HCT116 (cell line): ENCODE data around the gene UBE2E2. TPM values are rescaled to one million over a fixed set of nuclear protein-coding genes. Genes with fewer than 3 reads are reported as not detected.

Experiments
- ATAC-seq: fragments of 200-7000 bp; cut with Tn5 transposase; 2 replicates; pipeline ENCODE4 v1.9.1; 2020; ENCODE audit warnings: mild to moderate bottlenecking, moderate library complexity
- BruUV-seq: library from RNA; stranded (reverse); fragments of 400-500 nt; replicated peaks from 2 replicates; lab custom pipeline; 2021; lab: Mats Ljungman, UMichigan
- CTCF ChIA-PET: fragments of 300-600 bp; sonication (Branson Sonifier 250); formaldehyde crosslinking; loops from one replicate; lab custom pipeline; 2021; ENCODE audit warnings: antibody characterized with exemption; lab: Charles Lee
- POLR2A ChIA-PET: fragments of 300-600, 350-600 bp; sonication (Branson Sonifier 250); formaldehyde crosslinking; loops from one replicate; lab custom pipeline; 2021; ENCODE audit warnings: antibody characterized with exemption; lab: Charles Lee
- RAD21 ChIA-PET, 2 experiments: fragments of 300-600 bp; sonication (Branson Sonifier 250); formaldehyde crosslinking; loops; one replicate each; lab custom pipeline; 2023; ENCODE audit warnings: low total read pairs in 2 of 2; ENCODE audit not compliant: uncharacterized antibody in 2 of 2, unreplicated experiment in 2 of 2, low non-redundant PET in 1 of 2; lab: Charles Lee
- DNase-seq: peaks from one replicate; pipeline ENCODE4 v3.0.0-alpha.2; 2010; ENCODE audit warnings: low read depth, low spot score
- H2AFZ ChIP-seq: fragments of 200-600 bp; shearing (Covaris generic), sonication (generic); 2 replicates; pipeline ENCODE4 v1.6.1; 2017; ENCODE audit warnings: low read depth, mixed run types, mixed read lengths, antibody characterized with exemption, low read length; ENCODE audit not compliant: poor library complexity, severe bottlenecking
- H3K27ac ChIP-seq: 2 replicates; pipeline ENCODE4 v1.5.1; 2012; ENCODE audit warnings: low read depth, low read length
- H3K27me3 ChIP-seq: fragments of 200-600 bp; sonication (generic); 2 replicates; pipeline ENCODE4 v1.6.1; 2016; ENCODE audit warnings: mixed run types, low read length, mixed read lengths; ENCODE audit not compliant: insufficient read depth
- H3K36me3 ChIP-seq, 2 experiments: fragments of 200-500 bp in 1 of 2; fragments of 200-600 bp in 1 of 2; sonication (Bioruptor generic) in 1 of 2; sonication (generic) in 1 of 2; 2 replicates each; pipeline versions ENCODE4 v1.5.1 to v1.6.1; 2014 to 2016; ENCODE audit warnings: low read length in 2 of 2, inconsistent platforms in 1 of 2, mixed read lengths in 1 of 2, mixed run types in 1 of 2; ENCODE audit not compliant: insufficient read depth in 2 of 2, control insufficient read depth in 1 of 2
- H3K4me1 ChIP-seq, 2 experiments: fragments of 200-600 bp in 1 of 2; sonication (generic) in 1 of 2; 2 replicates each; pipeline versions ENCODE4 v1.5.1 to v1.6.1; 2012 to 2017; ENCODE audit warnings: low read length in 2 of 2, inconsistent platforms in 1 of 2, mild to moderate bottlenecking in 1 of 2, mixed read lengths in 1 of 2, mixed run types in 1 of 2, moderate library complexity in 1 of 2; ENCODE audit not compliant: insufficient read depth in 2 of 2, control insufficient read depth in 1 of 2
- H3K4me2 ChIP-seq: fragments of 200-600 bp; sonication (generic); 2 replicates; pipeline ENCODE4 v1.6.1; 2017; ENCODE audit warnings: mixed run types, low read length, mixed read lengths
- H3K4me3 ChIP-seq, 2 experiments: fragments of 200-600 bp in 1 of 2; sonication (generic) in 1 of 2; replicated peaks in 1 of 2; 2 replicates each; pipeline ENCODE4 v1.5.1; 2011 to 2016; ENCODE audit warnings: low read length in 2 of 2, control low read depth in 1 of 2, low read depth in 1 of 2, mild to moderate bottlenecking in 1 of 2, mixed read lengths in 1 of 2, mixed run types in 1 of 2
- H3K79me2 ChIP-seq: fragments of 200-600 bp; sonication (generic); 2 replicates; pipeline ENCODE4 v1.6.1; 2017; ENCODE audit warnings: mild to moderate bottlenecking, mixed run types, low read length, moderate library complexity, mixed read lengths; ENCODE audit not compliant: insufficient read depth
- H3K9ac ChIP-seq: fragments of 200-600 bp; sonication (generic); 2 replicates; pipeline ENCODE4 v1.6.1; 2016; ENCODE audit warnings: low read length, mixed read lengths
- H3K9me2 ChIP-seq: fragments of 200-600 bp; sonication (generic), shearing (Covaris generic); 2 replicates; pipeline ENCODE4 v1.6.1; 2017; ENCODE audit warnings: mixed run types, mild to moderate bottlenecking, moderate library complexity; ENCODE audit not compliant: insufficient read depth
- H3K9me3 ChIP-seq, 2 experiments: fragments of 200-500 bp in 1 of 2; fragments of 200-600 bp in 1 of 2; sonication (Bioruptor generic) in 1 of 2; sonication (generic) in 1 of 2; 2 replicates each; pipeline ENCODE4 v1.6.1; 2014 to 2017; ENCODE audit warnings: low read length in 2 of 2, mixed read lengths in 2 of 2, inconsistent platforms in 1 of 2, low read depth in 1 of 2, mild to moderate bottlenecking in 1 of 2, mixed run types in 1 of 2, moderate library complexity in 1 of 2; ENCODE audit not compliant: control insufficient read depth in 1 of 2, insufficient read depth in 1 of 2
- H4K20me1 ChIP-seq: fragments of 200-600 bp; sonication (generic), shearing (Covaris generic); 2 replicates; pipeline ENCODE4 v1.6.1; 2017; ENCODE audit warnings: mixed run types, mild to moderate bottlenecking, moderate library complexity; ENCODE audit not compliant: insufficient read depth
- EGR1 ChIP-seq: IDR thresholded peaks from 2 replicates; pipeline ENCODE4 v1.6.1; 2012; ENCODE audit warnings: low read depth
- ELF1 ChIP-seq: IDR thresholded peaks from 2 replicates; pipeline ENCODE4 v1.6.1; 2012; ENCODE audit warnings: low read depth, borderline replicate concordance
- EZH2 ChIP-seq: fragments of 200-600 bp; sonication (generic); IDR thresholded peaks from 2 replicates; pipeline ENCODE4 v1.6.1; 2017; ENCODE audit warnings: antibody characterized with exemption, mixed run types
- JUND ChIP-seq: IDR thresholded peaks from 2 replicates; pipeline ENCODE4 v1.6.1; 2012
- POLR2A ChIP-seq: IDR thresholded peaks from 2 replicates; pipeline ENCODE4 v1.7.0; 2011; ENCODE audit warnings: borderline replicate concordance; ENCODE audit not compliant: insufficient read depth, insufficient read length; ENCODE audit errors: extremely low read depth
- POLR2AphosphoS5 ChIP-seq: IDR thresholded peaks from 2 replicates; pipeline ENCODE4 v1.6.1; 2011; ENCODE audit warnings: mild to moderate bottlenecking, low read depth, low read length, moderate library complexity
- RAD21 ChIP-seq: IDR thresholded peaks from 2 replicates; pipeline ENCODE4 v1.6.1; 2012; ENCODE audit warnings: low read depth, mild to moderate bottlenecking
- SIN3A ChIP-seq: IDR thresholded peaks from 2 replicates; pipeline ENCODE4 v1.6.1; 2012; ENCODE audit warnings: low read depth
- SRF ChIP-seq: IDR thresholded peaks from 2 replicates; pipeline ENCODE4 v1.6.1; 2012; ENCODE audit warnings: low read depth
- ZBTB33 ChIP-seq: IDR thresholded peaks from 2 replicates; pipeline ENCODE4 v1.6.1; 2011; ENCODE audit warnings: mild to moderate bottlenecking, low read length, moderate library complexity; ENCODE audit not compliant: insufficient replicate concordance; ENCODE audit errors: extremely low read depth
- ZFX ChIP-seq: fragments of 450-650 bp; IDR thresholded peaks from 2 replicates; pipeline ENCODE4 v1.6.1; 2017
- ZNF274 ChIP-seq: fragments of 200-500 bp; sonication (Bioruptor generic); IDR thresholded peaks from 2 replicates; pipeline ENCODE4 v1.6.1; 2014; ENCODE audit warnings: mild to moderate bottlenecking, low read depth, low read length, inconsistent platforms
- intact Hi-C: fragments of 100-400 bp; cut with micrococcal nuclease; formaldehyde crosslinking; loops from 2 replicates; pipeline ENCODE4 v1.10.0; 2022
- total RNA-seq: library from RNA; stranded (reverse); gene quantifications from one replicate; pipeline ENCODE4 v1.2.1, GENCODE V29; 2021; ENCODE audit not compliant: unreplicated experiment

UBE2E2 gene
- total RNA-seq, 1 experiment from 2014 or later: 21.4 TPM

DNA sequence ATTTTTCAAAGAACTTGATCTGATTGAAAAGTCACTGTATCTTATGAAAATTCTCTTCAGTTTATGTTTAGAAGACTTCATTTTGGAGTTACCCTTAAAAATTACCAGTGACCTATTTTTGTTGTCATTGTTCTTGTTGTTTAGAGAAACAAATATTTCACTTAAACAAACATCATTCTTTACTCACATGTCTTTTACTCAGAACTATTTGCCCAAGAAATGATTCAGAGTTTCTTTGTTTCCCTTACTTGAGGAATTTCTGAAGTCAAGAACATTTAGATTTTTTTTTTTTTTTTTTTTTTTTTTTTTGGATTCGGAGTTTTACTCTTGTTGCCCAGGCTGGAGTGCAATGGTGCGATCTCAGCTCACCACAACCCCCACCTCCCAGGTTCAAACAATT lies 343.1 kb downstream of the UBE2E2 start:
- no peaks in the 10 kb centered on the region for H3K27me3 ChIP-seq
- no TSS peak for BruUV-seq
- no peak overlapping the region for H3K9ac ChIP-seq
- ChIA-PET RAD21 (no interaction called here), POLR2A (no interaction called here), CTCF (no interaction called here)
- no peaks in the 10 kb centered on the region for H4K20me1 ChIP-seq
- no peak for ATAC-seq
- H3K4me3 ChIP-seq: no peak overlapping the region
- no peaks in the 10 kb centered on the region for H3K36me3 ChIP-seq
- H3K9me2 ChIP-seq: no peaks in the 10 kb centered on the region
- H3K4me1 ChIP-seq: peaks cover 10 to 34% of the 10 kb centered on the region in 2 experiments
- no peak overlapping the region for H3K4me2 ChIP-seq
- DNase-seq: no peak
- no peak overlapping the region for H2AFZ ChIP-seq
- TF ChIP-seq EGR1 (no peak), JUND (no peak), EZH2 (no peak), ZNF274 (no peak), POLR2AphosphoS5 (no peak)
- no peaks in the 10 kb centered on the region for H3K9me3 ChIP-seq
- H3K79me2 ChIP-seq: no peaks in the 10 kb centered on the region
- no peak overlapping the region for H3K27ac ChIP-seq
- intact Hi-C loops: no loop called here

DNA sequence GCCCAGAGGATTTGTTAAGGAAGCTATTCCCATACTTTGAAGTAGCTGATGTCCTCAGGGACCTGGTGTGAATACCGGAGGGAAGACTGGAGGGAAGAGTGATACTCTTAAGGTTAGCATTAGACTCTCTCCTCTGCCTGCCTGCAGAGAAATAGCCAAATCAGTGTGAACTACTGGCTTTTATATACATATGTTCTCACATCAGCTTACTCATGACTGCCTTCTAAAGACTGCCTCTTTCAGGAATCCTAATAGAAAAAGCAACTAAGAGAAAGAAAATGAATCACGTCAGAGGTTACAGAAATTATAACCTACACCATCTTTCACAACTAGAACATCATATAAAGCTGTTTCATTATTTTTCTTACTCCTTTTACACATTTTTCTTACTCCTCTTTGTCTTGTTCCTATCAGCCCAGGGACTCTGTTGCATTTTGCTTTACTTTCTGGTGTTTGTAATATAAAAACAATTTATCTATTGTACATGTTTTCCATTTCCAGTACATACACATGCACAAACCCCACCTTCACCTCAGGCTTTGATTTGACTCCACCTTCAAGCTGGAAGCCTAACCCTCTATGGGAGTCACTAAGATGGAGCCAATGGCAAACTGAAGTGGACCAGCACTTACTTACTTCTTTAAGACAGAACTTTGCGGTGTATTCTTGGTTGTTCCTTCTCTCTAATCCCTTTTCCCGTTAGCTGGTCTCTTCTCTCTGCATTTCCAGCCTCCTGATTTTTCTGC lies 345.0 kb downstream of the UBE2E2 start:
- no TSS peak for BruUV-seq
- CTCF ChIA-PET: no interaction called here
- H3K27ac ChIP-seq: no peak overlapping the region

More for the DNA sequence above, 345.0 kb downstream of the UBE2E2 start:
- Histone ChIP-seq H3K27me3 (no peaks in the 10 kb centered on the region), H3K79me2 (no peaks in the 10 kb centered on the region), H3K9ac (no peak overlapping the region), H3K36me3 (no peaks in the 10 kb centered on the region), H3K9me2 (no peaks in the 10 kb centered on the region), H3K9me3 (no peaks in the 10 kb centered on the region), H3K4me3 (no peak overlapping the region), H4K20me1 (no peaks in the 10 kb centered on the region), H2AFZ (no peak overlapping the region), H3K4me2 (no peak overlapping the region), H3K4me1 (peaks cover 10 to 34% of the 10 kb centered on the region in 2 experiments)
- no peak for DNase-seq
- TF ChIP-seq SRF: no peak
- TF ChIP-seq ELF1: no peak
- no peak for TF ChIP-seq RAD21
- no peak for TF ChIP-seq SIN3A
- TF ChIP-seq ZBTB33: no peak
- no peak for TF ChIP-seq POLR2A
- no peak for TF ChIP-seq ZFX
- no peak for ATAC-seq
- ChIA-PET RAD21 (no interaction called here), POLR2A (no interaction called here)
- intact Hi-C loops: no loop called here
